ENCODE data around the gene MILR1.

DNA sequence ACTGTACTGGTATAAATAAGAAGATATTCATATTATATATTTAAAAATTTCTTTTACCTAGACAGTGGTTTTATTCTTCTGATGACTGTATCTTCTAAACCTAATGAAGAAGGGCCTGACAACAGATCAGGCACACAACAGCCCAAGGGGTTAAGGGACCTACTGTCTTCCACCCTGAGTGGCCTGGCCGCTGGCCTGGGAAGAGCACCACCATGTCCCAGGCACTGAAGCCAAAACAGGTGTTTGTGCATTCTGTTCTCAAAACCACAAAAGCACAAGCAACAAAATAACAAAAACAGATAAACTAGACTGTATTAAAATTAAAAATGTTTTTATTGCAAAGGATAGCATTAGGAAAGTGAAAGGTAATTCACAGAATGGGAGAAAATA lies 49.2 kb upstream of the MILR1 start:
- TF ChIP-seq POLR2A (IDR thresholded peaks at IDR 0.05; ENCODE audit: low read depth) (no peak), POLR2AphosphoS5 (IDR thresholded peaks at IDR 0.05) (no peak), EP300 (IDR thresholded peaks at IDR 0.05) (no peak)
- TF ChIP-seq, protein P1, sequence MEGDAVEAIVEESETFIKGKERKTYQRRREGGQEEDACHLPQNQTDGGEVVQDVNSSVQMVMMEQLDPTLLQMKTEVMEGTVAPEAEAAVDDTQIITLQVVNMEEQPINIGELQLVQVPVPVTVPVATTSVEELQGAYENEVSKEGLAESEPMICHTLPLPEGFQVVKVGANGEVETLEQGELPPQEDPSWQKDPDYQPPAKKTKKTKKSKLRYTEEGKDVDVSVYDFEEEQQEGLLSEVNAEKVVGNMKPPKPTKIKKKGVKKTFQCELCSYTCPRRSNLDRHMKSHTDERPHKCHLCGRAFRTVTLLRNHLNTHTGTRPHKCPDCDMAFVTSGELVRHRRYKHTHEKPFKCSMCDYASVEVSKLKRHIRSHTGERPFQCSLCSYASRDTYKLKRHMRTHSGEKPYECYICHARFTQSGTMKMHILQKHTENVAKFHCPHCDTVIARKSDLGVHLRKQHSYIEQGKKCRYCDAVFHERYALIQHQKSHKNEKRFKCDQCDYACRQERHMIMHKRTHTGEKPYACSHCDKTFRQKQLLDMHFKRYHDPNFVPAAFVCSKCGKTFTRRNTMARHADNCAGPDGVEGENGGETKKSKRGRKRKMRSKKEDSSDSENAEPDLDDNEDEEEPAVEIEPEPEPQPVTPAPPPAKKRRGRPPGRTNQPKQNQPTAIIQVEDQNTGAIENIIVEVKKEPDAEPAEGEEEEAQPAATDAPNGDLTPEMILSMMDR (IDR thresholded peaks at IDR 0.05) = no peak
